Measurements from ENCODE around the gene COPS7B. TPM values are rescaled to one million over a fixed set of nuclear protein-coding genes. Genes with fewer than 3 reads are reported as not detected.

The COPS7B gene
- total RNA-seq, 1 donor from 2014 or later: 30.5 TPM

DNA sequence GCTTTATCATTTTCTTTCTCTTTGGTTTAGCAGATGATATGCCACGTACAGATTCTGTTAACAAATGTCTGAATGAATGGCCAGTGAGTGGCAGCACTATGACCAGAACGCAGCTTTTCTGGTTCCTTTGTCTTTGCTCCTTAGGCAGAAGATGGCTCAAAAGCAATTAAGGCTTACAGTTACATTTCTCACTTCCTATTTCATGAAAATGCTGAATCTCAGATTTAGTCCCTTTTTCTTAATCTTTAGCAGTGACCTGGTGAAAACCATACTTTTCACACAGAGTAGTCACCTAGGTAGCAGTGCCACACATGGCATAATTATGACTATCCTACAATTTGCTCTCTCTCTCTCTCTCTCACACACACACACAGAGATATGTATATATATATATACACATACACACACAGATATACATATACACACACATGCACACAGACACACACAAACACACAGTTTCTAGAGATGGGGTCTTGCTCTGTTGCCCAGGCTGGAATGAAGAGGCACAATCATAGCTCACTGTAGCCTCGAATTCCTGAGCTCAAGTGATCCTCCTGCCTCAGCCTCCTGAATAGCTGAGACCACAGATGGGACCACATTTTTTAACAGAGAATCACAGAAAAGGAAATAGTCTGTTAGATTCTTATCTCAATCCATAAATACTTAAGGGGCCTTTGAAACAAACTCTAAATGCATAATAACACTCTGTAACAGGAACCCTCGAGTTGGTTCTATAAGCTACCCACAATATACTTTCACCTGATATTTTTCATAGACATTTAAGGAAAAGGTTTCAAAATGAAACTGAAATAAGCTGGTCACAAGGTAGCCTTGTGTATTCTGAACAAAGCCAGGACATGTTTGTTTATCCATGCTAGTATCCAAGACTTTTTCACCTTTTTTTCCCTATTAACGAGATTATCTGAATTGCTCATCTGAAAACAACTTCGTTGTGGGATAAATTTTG is 16.8 kb upstream of the COPS7B start:
- TF ChIP-seq, protein P1, sequence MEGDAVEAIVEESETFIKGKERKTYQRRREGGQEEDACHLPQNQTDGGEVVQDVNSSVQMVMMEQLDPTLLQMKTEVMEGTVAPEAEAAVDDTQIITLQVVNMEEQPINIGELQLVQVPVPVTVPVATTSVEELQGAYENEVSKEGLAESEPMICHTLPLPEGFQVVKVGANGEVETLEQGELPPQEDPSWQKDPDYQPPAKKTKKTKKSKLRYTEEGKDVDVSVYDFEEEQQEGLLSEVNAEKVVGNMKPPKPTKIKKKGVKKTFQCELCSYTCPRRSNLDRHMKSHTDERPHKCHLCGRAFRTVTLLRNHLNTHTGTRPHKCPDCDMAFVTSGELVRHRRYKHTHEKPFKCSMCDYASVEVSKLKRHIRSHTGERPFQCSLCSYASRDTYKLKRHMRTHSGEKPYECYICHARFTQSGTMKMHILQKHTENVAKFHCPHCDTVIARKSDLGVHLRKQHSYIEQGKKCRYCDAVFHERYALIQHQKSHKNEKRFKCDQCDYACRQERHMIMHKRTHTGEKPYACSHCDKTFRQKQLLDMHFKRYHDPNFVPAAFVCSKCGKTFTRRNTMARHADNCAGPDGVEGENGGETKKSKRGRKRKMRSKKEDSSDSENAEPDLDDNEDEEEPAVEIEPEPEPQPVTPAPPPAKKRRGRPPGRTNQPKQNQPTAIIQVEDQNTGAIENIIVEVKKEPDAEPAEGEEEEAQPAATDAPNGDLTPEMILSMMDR (IDR thresholded peaks at IDR 0.05; ENCODE audit: insufficient read depth, low read length, poor library complexity, severe bottlenecking): no peak
- no peak for DNase-seq (ENCODE audit: low read depth)
- no peaks in the 10 kb centered on the region for H3K27me3 ChIP-seq (ENCODE audit: control insufficient read depth, insufficient read depth, low read length)
- no peaks in the 10 kb centered on the region for H3K36me3 ChIP-seq (ENCODE audit: control insufficient read depth, insufficient read depth, low read length)
- no peak overlapping the region for H3K4me3 ChIP-seq (ENCODE audit: low read depth, low read length)

DNA sequence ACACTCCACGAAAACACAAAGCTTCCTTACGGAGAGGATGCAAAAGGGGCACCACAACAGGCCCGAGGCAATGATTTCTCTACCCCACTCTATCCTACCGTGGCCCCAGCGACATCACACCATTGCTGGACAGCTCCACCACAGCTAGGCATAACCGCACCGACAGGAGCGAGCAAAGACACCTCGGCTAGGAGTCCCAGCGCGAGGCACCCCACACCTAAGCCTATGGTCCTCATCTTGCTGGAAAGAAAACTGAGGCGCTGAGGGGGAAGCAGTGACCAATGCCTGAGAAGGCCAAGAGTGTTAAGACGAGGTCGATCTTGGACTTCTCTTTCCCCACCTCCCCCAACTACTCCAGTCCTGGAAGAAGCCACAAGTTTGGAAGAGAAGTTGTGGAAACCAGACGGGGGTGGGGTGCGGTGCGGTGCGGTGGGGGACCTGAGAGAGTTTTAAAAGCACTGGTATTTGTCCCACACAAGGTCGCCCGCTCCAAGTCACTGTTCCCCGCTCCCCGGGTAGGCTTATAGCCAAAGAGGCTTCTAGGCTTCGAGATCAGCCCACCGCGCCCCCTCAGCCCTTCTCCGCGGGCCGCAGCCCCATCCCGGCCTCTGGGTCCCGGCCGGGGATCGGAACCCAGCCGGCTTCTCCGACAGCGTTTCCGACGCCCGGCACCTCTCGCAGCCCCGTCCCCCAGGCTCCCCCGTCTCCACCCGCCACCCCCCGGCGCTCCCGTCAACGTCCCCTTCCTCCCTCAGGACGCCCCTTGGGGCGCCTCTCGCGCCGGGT is 5.9 kb upstream of the COPS7B start:
- H3K27me3 ChIP-seq (ENCODE audit: control insufficient read depth, insufficient read depth, low read length): no peaks in the 10 kb centered on the region
- peak overlapping the region; percentile 73 for H3K4me3 ChIP-seq (ENCODE audit: low read depth, low read length)
- TF ChIP-seq, protein P1 (IDR thresholded peaks at IDR 0.05; ENCODE audit: insufficient read depth, low read length, poor library complexity, severe bottlenecking): no peak
- DNase-seq (ENCODE audit: low read depth): no peak
- H3K36me3 ChIP-seq (ENCODE audit: control insufficient read depth, insufficient read depth, low read length): no peaks in the 10 kb centered on the region

DNA sequence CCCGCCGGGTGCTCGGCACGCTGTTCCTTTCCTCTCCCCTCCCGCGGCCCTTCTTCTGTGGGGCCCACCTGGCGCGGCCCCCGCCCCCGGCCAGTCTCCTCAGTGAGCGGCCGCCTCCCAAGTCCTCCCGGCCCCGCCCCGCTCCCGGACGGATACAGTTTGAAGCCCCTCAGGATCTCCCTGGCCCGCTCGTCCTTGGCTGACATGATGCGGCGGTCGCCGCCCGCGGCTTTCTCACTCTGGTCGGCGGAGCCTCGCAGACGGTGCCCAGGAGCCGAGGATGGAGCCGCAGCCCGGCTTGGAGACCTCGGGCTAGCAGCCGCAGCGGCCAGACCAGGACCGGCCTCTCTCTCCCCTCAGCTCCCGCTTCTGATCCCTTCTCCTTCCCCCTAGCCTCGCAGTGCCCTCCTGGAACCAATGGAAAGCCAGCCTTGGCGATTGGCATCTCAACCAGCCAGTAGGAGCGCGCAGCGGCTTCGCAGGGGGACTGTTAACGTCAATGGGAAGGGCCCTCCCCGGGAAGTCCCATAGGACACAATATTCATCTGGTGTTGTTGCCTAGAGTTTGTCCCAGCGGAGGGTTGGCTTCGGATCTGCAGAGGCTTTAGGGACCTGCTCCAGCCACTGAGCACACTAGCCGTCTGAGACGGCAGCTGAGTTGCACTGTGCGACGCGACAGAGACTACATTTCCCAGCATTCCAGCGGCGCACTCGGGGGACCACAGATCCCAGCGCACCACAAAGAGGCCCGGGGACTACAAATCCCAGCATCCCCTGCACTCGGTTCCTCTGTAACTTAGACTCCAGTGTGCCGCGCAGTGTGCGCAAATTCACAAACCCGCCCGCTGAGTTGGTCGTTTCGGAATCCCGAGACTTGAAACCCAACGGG is 5.1 kb upstream of the COPS7B start, which contains the start of gene PDE6D:
Gene PDE6D (minus strand): TSS at position 374 of the 889 bp plus-strand sequence. CDS start 168 bp downstream, at position 206.
- DNase-seq (ENCODE audit: low read depth): peak; percentile 82
- H3K4me3 ChIP-seq (ENCODE audit: low read depth, low read length): peak within 1 kb of the TSS; percentile 73
- TF ChIP-seq, protein P1 (IDR thresholded peaks at IDR 0.05; ENCODE audit: insufficient read depth, low read length, poor library complexity, severe bottlenecking): no peak
- no peaks in the 10 kb centered on the region for H3K36me3 ChIP-seq (ENCODE audit: control insufficient read depth, insufficient read depth, low read length)
- H3K27me3 ChIP-seq (ENCODE audit: control insufficient read depth, insufficient read depth, low read length): no peaks in the 10 kb centered on the region

DNA sequence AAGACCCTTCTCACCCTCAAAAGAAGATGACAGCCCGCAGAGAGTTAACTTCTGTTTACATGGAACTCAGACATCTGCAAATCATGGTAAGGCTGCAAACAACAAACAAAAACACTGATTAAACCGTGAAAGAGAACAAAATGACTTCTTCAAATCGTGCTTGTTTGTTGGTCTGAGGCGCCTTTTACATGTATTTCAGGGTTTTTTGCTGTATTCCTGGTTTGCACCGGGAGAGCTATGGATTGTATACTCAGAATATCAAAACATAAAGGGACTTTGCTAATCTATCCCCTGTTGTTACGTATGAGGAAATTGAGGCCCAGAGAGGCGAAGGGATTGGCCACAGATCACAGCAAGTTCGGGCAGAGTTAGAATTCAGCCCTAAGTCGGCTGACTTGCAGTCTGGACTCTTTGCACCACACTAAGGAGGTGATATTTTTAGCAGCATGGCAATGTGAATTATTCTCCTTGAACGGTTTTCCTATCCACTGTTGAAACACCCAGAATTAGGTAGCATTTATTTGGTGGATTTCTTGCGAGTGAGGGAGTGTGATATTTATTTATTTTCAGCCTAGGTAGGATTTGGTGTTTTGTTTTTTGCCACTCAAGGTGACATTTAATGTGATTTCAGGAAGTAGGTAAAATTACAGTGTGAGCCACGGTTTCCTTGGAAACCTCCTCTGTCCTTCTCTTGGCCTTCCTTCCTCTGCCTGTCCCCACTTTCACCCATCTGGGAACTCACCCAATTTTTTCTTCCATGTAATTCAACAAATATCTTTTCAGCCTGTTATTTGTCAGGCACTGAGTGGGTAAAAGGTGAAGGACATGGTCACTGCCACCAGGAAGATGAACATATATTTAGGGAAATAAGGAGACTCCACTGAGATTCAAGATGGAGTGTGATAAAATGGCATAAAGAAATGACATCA is 4.2 kb upstream of the COPS7B start:
- no peaks in the 10 kb centered on the region for H3K36me3 ChIP-seq (ENCODE audit: control insufficient read depth, insufficient read depth, low read length)
- peak overlapping the region; percentile 73 for H3K4me3 ChIP-seq (ENCODE audit: low read depth, low read length)
- H3K27me3 ChIP-seq (ENCODE audit: control insufficient read depth, insufficient read depth, low read length): no peaks in the 10 kb centered on the region
- DNase-seq (ENCODE audit: low read depth): no peak
- TF ChIP-seq, protein P1 (IDR thresholded peaks at IDR 0.05; ENCODE audit: insufficient read depth, low read length, poor library complexity, severe bottlenecking): no peak

Data from kidney epithelial cell (primary cell).